AG04450 (cell line): ENCODE data around the gene NUDT12. TPM values are rescaled to one million over a fixed set of nuclear protein-coding genes. Genes with fewer than 3 reads are reported as not detected.
A peak's percentile ranks its signal among the peaks of the same experiment; 100 is the strongest.

Source experiments
- CTCF ChIA-PET: fragments of 300-600, 350-600 bp; formaldehyde crosslinking; extraction: SDS; loops from one replicate; lab custom pipeline; 2022; ENCODE audit warnings: antibody characterized with exemption, inconsistent platforms; lab: Charles Lee
- POLR2A ChIA-PET: fragments of 350-600 bp; formaldehyde crosslinking; extraction: SDS; loops from one replicate; lab custom pipeline; 2021; ENCODE audit warnings: antibody characterized with exemption, inconsistent platforms; lab: Yijun Ruan, JAX
- DNase-seq: peaks from one replicate; pipeline ENCODE4 v3.0.0-alpha.2; 2011; ENCODE audit warnings: low read depth, low spot score
- H3K27ac ChIP-seq: one replicate; pipeline ENCODE4 v1.5.1; 2012; ENCODE audit warnings: low read depth, low read length, control low read depth
- H3K27me3 ChIP-seq: one replicate; pipeline ENCODE4 v1.6.0; 2012; ENCODE audit warnings: low read length; ENCODE audit not compliant: control insufficient read depth, insufficient read depth
- H3K4me3 ChIP-seq: 2 replicates; pipeline ENCODE4 v1.5.1; 2011; ENCODE audit warnings: mild to moderate bottlenecking, low read depth, low read length, control low read depth
- H3K9me3 ChIP-seq: 2 replicates; pipeline ENCODE4 v1.5.1; 2012; ENCODE audit warnings: low read length; ENCODE audit not compliant: control insufficient read depth, insufficient read depth
- polyA plus RNA-seq: library from polyadenylated mRNA; depleted of rRNA; stranded (reverse); fragments of >200 nt; gene quantifications from 2 replicates; pipeline ENCODE4 v1.2.3, GENCODE V29; 2011
- TF ChIP-seq, protein P1 (sequence below): IDR thresholded peaks from 2 replicates; pipeline ENCODE4 v1.5.1; 2011; ENCODE audit warnings: low read depth, low read length, control low read depth, inconsistent platforms

The NUDT12 gene
- polyA plus RNA-seq, 1 experiment = 12.3 TPM

DNA sequence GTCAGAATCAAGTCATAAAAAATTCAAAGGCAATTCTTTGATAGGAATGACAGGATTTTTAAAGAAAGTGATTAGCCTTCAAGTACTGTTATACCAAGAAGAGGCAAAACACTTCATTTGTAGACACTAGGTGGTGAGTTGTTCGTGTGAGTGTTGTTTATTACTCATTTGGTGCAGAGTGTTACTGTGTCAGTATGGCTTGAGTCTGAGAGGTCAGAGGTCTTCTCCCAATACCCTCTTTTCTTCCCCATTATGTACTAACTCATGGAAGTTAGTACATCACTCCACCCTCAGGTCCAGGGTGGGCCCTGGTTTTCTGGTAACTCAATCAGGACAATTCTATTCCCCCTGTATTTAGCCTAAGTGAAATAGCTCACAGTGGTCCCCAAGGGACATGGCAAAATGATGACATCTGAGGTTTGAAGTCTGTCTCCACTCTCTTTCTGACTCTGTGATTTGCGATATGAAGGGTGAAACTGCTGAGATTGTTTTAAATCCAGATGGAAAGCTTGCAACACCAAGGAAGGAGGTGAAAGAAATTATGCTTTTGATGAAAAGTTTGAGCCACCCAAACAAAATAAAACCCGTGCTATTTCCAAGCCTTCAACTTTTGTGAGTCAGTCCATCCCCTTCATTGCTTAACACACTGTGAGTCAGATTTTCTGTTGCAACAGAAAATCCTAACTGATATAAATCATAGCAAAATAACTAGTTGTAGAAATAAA is 56.8 kb downstream of the NUDT12 start:
- Histone ChIP-seq H3K9me3 (no peaks in the 10 kb centered on the region), H3K27me3 (no peaks in the 10 kb centered on the region), H3K4me3 (no peak overlapping the region), H3K27ac (peak overlapping the region; percentile 25)
- TF ChIP-seq, protein P1, sequence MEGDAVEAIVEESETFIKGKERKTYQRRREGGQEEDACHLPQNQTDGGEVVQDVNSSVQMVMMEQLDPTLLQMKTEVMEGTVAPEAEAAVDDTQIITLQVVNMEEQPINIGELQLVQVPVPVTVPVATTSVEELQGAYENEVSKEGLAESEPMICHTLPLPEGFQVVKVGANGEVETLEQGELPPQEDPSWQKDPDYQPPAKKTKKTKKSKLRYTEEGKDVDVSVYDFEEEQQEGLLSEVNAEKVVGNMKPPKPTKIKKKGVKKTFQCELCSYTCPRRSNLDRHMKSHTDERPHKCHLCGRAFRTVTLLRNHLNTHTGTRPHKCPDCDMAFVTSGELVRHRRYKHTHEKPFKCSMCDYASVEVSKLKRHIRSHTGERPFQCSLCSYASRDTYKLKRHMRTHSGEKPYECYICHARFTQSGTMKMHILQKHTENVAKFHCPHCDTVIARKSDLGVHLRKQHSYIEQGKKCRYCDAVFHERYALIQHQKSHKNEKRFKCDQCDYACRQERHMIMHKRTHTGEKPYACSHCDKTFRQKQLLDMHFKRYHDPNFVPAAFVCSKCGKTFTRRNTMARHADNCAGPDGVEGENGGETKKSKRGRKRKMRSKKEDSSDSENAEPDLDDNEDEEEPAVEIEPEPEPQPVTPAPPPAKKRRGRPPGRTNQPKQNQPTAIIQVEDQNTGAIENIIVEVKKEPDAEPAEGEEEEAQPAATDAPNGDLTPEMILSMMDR = no peak
- peak; percentile 32 for DNase-seq
- POLR2A ChIA-PET = no interaction called here
- CTCF ChIA-PET = interaction anchor here (0.9 to 1.4 kb wide), 3 partner anchors 14 to 247 kb away, joined by 3 read pairs; partner anchors contain the start of gene MACIR

DNA sequence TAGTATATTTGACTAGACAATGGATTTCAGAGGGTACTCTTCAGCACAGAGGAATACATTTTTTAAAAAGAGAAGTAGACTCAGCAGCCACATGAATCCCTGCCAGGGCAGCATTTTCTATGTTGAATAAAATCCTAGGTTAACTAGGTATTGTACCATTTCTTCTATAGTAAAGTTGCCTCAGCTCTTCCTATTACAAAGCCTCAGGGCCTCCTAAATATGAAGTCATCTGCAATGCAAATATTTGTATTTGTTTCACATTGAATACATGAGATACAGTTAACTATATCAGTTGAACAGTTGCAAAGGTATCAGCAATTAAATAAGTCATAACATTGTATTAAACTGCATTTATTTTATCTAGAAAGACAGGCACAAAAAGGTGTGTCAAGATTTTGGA is 59.5 kb downstream of the NUDT12 start:
- TF ChIP-seq, protein P1 = no peak
- Histone ChIP-seq H3K4me3 (no peak overlapping the region), H3K27ac (no peak overlapping the region), H3K27me3 (no peaks in the 10 kb centered on the region), H3K9me3 (no peaks in the 10 kb centered on the region)
- no peak for DNase-seq
- CTCF ChIA-PET = interaction anchor here (1.3 kb wide), 1 partner anchor 25 kb away, joined by 3 read pairs; no protein-coding TSS in a partner anchor
- POLR2A ChIA-PET = no interaction called here

DNA sequence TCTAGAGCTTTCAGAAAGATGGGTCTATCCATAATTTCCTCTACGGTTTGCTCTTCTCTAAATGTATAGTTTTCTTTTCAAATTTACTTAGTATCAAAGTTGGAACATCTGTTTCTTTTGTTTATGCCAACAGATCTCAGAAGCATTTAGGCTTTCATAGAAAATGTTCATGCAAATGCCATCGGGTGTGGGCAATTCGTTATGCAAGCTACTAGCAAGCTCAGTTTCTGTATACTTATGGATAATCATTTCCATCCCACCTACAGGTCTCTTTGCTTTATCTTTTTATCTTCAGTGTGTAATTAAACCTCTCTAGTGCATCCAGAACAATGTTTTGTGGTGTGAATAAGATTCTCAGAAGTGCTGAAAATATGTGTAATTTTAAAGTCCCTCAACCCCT is 59.9 kb downstream of the NUDT12 start:
- ChIA-PET POLR2A (no interaction called here), CTCF (interaction anchor here (1.3 kb wide), 1 partner anchor 25 kb away, joined by 3 read pairs; no protein-coding TSS in a partner anchor)
- no peak for DNase-seq
- TF ChIP-seq, protein P1 = no peak
- Histone ChIP-seq H3K4me3 (no peak overlapping the region), H3K9me3 (no peaks in the 10 kb centered on the region), H3K27ac (no peak overlapping the region), H3K27me3 (no peaks in the 10 kb centered on the region)
